ENCODE data around the gene YTHDC2.

DNA sequence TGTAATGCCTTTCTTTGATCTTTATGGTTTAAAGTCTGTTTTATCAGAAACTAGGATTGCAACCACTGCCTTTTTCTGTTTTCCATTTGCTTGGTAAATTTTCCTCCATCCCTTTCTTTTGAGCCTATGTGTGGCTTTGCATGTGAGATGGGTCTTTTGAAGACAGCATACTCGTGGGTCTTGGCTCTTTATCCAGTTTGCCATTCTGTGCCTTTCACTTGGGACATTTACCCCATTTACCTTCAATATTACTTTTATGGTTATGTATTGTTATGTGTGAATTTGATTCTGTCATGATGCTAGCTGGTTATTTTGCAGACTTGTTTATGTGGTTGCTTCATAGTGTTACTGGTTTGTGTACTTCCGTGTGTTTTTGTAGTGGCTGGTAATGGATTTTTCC is 59.2 kb downstream of the YTHDC2 start:
- no peak for TF ChIP-seq EZH2 (IDR thresholded peaks at IDR 0.05; ENCODE audit: insufficient read depth, poor library complexity, severe bottlenecking)
- TF ChIP-seq EZH2phosphoT487 (IDR thresholded peaks at IDR 0.05; ENCODE audit: insufficient read depth, low read depth) = no peak

Measured in GM23248 (cell line).